K562 (cell line): Measurements from ENCODE around the gene EMILIN1. TPM values are rescaled to one million over a fixed set of nuclear protein-coding genes. Genes with fewer than 3 reads are reported as not detected.

Source experiments
- ATAC-seq: fragments of 200-7000 bp; cut with Tn5 transposase; 3 replicates; pipeline ENCODE4 v1.9.1; 2020; ENCODE audit warnings: moderate library complexity
- BruUV-seq: library from RNA; stranded (reverse); fragments of 400-500 nt; replicated peaks from 2 replicates; lab custom pipeline; 2021; lab: Mats Ljungman, UMichigan
- CTCF ChIA-PET: fragments of 300-600 bp; formaldehyde crosslinking; extraction: SDS; loops from one replicate; lab custom pipeline; 2021; ENCODE audit warnings: low intra/inter-chr PET ratio; lab: Yijun Ruan, JAX
- POLR2A ChIA-PET: fragments of 300-600, 350-650 bp; sonication (Branson Sonifier 250); formaldehyde crosslinking; extraction: SDS; loops from one replicate; lab custom pipeline; 2021; ENCODE audit warnings: antibody characterized with exemption, inconsistent platforms; lab: Yijun Ruan, JAX
- DNase-seq, 4 experiments: peaks; one replicate each; pipeline versions ENCODE4 v3.0.0 to v3.0.0-alpha.2; 2011 to 2018; ENCODE audit warnings: low spot score in 3 of 4, mixed read lengths in 3 of 4; ENCODE audit errors: extremely low read depth in 1 of 4
- FAIRE-seq: peaks from 2 replicates; lab custom pipeline; 2011; peaks lifted over from hg19 to GRCh38; lab: Jason Lieb, UNC
- H2AFZ ChIP-seq: 2 replicates; pipeline ENCODE4 v1.6.0; 2011; ENCODE audit warnings: low read depth, low read length, control low read depth, inconsistent platforms
- H3K27ac ChIP-seq: fragments of 200-600 bp; 3 replicates; pipeline ENCODE4 v1.8.0; 2011; ENCODE audit warnings: low read depth, mild to moderate bottlenecking, control low read depth, inconsistent platforms, low read length, moderate library complexity, mixed read lengths; ENCODE audit errors: extremely low read depth
- H3K27me3 ChIP-seq, 2 experiments: fragments of 300-600 bp in 1 of 2; 2 replicates in 1 of 2; 3 replicates in 1 of 2; pipeline versions ENCODE4 v1.6.0 to v1.8.0; 2011; ENCODE audit warnings: inconsistent platforms in 2 of 2, low read length in 2 of 2, mild to moderate bottlenecking in 1 of 2, mixed read lengths in 1 of 2, moderate library complexity in 1 of 2; ENCODE audit not compliant: control insufficient read depth in 2 of 2, insufficient read depth in 2 of 2
- H3K36me3 ChIP-seq: fragments of 300-600 bp; 3 replicates; pipeline ENCODE4 v1.8.0; 2011; ENCODE audit warnings: mild to moderate bottlenecking, low read length, inconsistent platforms; ENCODE audit not compliant: control insufficient read depth, insufficient read depth
- H3K4me1 ChIP-seq, 2 experiments: fragments of 200-600 bp in 1 of 2; replicated peaks in 1 of 2; 2 replicates in 1 of 2; 3 replicates in 1 of 2; pipeline versions ENCODE4 v1.5.1 to v1.8.0; 2011; ENCODE audit warnings: inconsistent platforms in 2 of 2, low read length in 2 of 2, mild to moderate bottlenecking in 1 of 2, mixed read lengths in 1 of 2, moderate library complexity in 1 of 2; ENCODE audit not compliant: control insufficient read depth in 2 of 2, insufficient read depth in 2 of 2
- H3K4me2 ChIP-seq: 2 replicates; pipeline ENCODE4 v1.6.1; 2011; ENCODE audit warnings: low read length, control low read depth, inconsistent platforms, mixed read lengths; ENCODE audit not compliant: insufficient read depth
- H3K4me3 ChIP-seq: fragments of 200-600 bp; sonication (generic), shearing (Covaris generic); 2 replicates; pipeline ENCODE4 v1.5.1; 2016; ENCODE audit warnings: control low read depth, inconsistent platforms
- H3K79me2 ChIP-seq: fragments of 200-600 bp; 3 replicates; pipeline ENCODE4 v1.8.0; 2011; ENCODE audit warnings: low read length, inconsistent platforms; ENCODE audit not compliant: control insufficient read depth, insufficient read depth
- H3K9ac ChIP-seq, 2 experiments: 2 replicates each; pipeline versions ENCODE4 v1.6.0 to v1.6.1; 2011; ENCODE audit warnings: low read depth in 2 of 2, low read length in 2 of 2, control low read depth in 1 of 2, inconsistent platforms in 1 of 2, mild to moderate bottlenecking in 1 of 2, mixed read lengths in 1 of 2; ENCODE audit not compliant: insufficient read depth in 1 of 2
- H3K9me1 ChIP-seq: one replicate; pipeline ENCODE4 v1.6.0; 2011; ENCODE audit warnings: inconsistent platforms, mild to moderate bottlenecking, low read length, moderate library complexity; ENCODE audit not compliant: control insufficient read depth, insufficient read depth
- H3K9me3 ChIP-seq: replicated peaks from 2 replicates; pipeline ENCODE4 v1.5.1; 2011; ENCODE audit warnings: low read depth, low read length, inconsistent platforms; ENCODE audit not compliant: control insufficient read depth, insufficient read depth
- H4K20me1 ChIP-seq: replicated peaks from 2 replicates; pipeline ENCODE4 v1.6.1; 2011; ENCODE audit warnings: low read length, inconsistent platforms, mixed read lengths; ENCODE audit not compliant: control insufficient read depth, insufficient read depth
- FOXJ3 ChIP-seq: sonication (generic); formaldehyde crosslinking; IDR thresholded peaks from 2 replicates; pipeline ENCODE4 v1.4.0; 2020; ENCODE audit warnings: mild to moderate bottlenecking, missing genetic modification reagents
- ZNF263 ChIP-seq: sonication (generic); formaldehyde crosslinking; IDR thresholded peaks from 2 replicates; pipeline ENCODE4 v1.8.0; 2022; ENCODE audit warnings: mild to moderate bottlenecking, missing genetic modification reagents, borderline replicate concordance
- WGBS: fragments of 100-300 bp; shearing (Covaris generic); methylation state at CpG from one replicate; pipeline ENCODE4 v1.1.6; 2016; ENCODE audit warnings: low coverage, mixed read lengths; ENCODE audit not compliant: insufficient coverage; ENCODE audit errors: missing lambda C conversion rate; 5-methylcytosine and 5-hydroxymethylcytosine counted together
- in situ Hi-C: fragments of 300-500 bp; cut with MboI; formaldehyde crosslinking; loops from 4 replicates; pipeline ENCODE4 v1.15.0; 2018; ENCODE audit warnings: inconsistent platforms, mixed read lengths
- intact Hi-C: fragments of 100-400 bp; cut with micrococcal nuclease; formaldehyde crosslinking; loops from 2 replicates; pipeline ENCODE4 v1.14.2; 2022
- polyA plus RNA-seq, 8 experiments: library from polyadenylated mRNA; depleted of rRNA in 4 of 8; stranded (reverse) in 5 of 8; unstranded in 3 of 8; fragments of >200 nt; fragmentation: Nextera tagmentation in 2 of 8; fragmentation: Illumina TruSeq in 1 of 8; extraction: Ambion mirVana in 2 of 8; extraction: Trizol in 1 of 8; gene quantifications; 2 replicates each; pipeline versions ENCODE4 v1.2.1 to v1.2.3, GENCODE V29; 2011 to 2014; ENCODE audit warnings: inconsistent platforms in 1 of 8, missing spikeins in 1 of 8
- total RNA-seq, 7 experiments: library from RNA; depleted of rRNA in 6 of 7; stranded (reverse); fragments of >200 nt in 6 of 7; fragmentation: Illumina TruSeq in 2 of 7; extraction: Trizol in 2 of 7; gene quantifications; 2 replicates each; pipeline versions ENCODE4 v1.2.1 to v1.2.3, GENCODE V29; 2011 to 2021; ENCODE audit warnings: low replicate concordance in 1 of 7
- TF ChIP-seq, protein P1 (sequence below), 3 experiments: IDR thresholded peaks in 2 of 3; conservative IDR thresholded peaks in 1 of 3; 2 replicates each; pipeline ENCODE4 v1.5.1; 2011 to 2012; ENCODE audit warnings: low read length in 3 of 3, mild to moderate bottlenecking in 3 of 3, control low read depth in 2 of 3, improper control_type of control experiment in 1 of 3, inconsistent platforms in 1 of 3, low read depth in 1 of 3, mixed read lengths in 1 of 3, moderate library complexity in 1 of 3; ENCODE audit not compliant: insufficient read depth in 2 of 3

The EMILIN1 gene
- total and polyA plus RNA-seq, 9 of the 15 experiments (the other 6 are each of a cell fraction or from before 2014, with no cell fraction given), result 0.04 to 2.7 (median 0.54) TPM; not detected in 2

- Histone ChIP-seq H3K9ac (peak overlapping the region in 1 of 2 experiments; percentile 38; a peak in 1 of 4 replicates), H3K9me1 (no peaks in the 10 kb centered on the region), H3K27me3 (no peaks in the 10 kb centered on the region), H3K4me3 (no peak overlapping the region), H3K27ac (no peak overlapping the region), H2AFZ (no peak overlapping the region), H3K36me3 (no peaks in the 10 kb centered on the region), H3K4me2 (no peak overlapping the region), H3K79me2 (no peaks in the 10 kb centered on the region), H3K4me1 (peaks cover 0 to 14% of the 10 kb centered on the region in 2 experiments; a peak in 2 of 5 replicates), H3K9me3 (no peaks in the 10 kb centered on the region), H4K20me1 (no peaks in the 10 kb centered on the region)
- BruUV-seq, result no TSS peak
- POLR2A ChIA-PET, result interaction anchor here (0.9 to 1.9 kb wide), 4 partner anchors 12 to 191 kb away, joined by 3 to 5 read pairs (median 4); partner anchors contain the start of genes ATRAID and SLC5A6
- CTCF ChIA-PET, result no interaction called here
- ATAC-seq (peak; percentile 43; the same call in 1 of the 3 replicates), FAIRE-seq (no peak), DNase-seq (no peak)
- intact Hi-C loops, result no loop called here
- peak; percentile 82 for TF ChIP-seq ZNF263 (CRISPR knock-in tag)
- TF ChIP-seq FOXJ3, result no peak
- TF ChIP-seq, protein P1, sequence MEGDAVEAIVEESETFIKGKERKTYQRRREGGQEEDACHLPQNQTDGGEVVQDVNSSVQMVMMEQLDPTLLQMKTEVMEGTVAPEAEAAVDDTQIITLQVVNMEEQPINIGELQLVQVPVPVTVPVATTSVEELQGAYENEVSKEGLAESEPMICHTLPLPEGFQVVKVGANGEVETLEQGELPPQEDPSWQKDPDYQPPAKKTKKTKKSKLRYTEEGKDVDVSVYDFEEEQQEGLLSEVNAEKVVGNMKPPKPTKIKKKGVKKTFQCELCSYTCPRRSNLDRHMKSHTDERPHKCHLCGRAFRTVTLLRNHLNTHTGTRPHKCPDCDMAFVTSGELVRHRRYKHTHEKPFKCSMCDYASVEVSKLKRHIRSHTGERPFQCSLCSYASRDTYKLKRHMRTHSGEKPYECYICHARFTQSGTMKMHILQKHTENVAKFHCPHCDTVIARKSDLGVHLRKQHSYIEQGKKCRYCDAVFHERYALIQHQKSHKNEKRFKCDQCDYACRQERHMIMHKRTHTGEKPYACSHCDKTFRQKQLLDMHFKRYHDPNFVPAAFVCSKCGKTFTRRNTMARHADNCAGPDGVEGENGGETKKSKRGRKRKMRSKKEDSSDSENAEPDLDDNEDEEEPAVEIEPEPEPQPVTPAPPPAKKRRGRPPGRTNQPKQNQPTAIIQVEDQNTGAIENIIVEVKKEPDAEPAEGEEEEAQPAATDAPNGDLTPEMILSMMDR (IDR thresholded peaks at IDR 0.05 in 2 of 3, conservative IDR thresholded peaks at IDR 0.05 in 1 of 3; ENCODE audit: insufficient read depth in 2 of 3, low read depth in 1 of 3, low read length in 3 of 3), result peak in 2 of 3 experiments; percentile 1 to 6; a peak in 1 of 6 replicates
- in situ Hi-C loops, result no loop called here
- 25% methylated on average over 5 of the region's 5 CpGs for WGBS
Measured at GRCh38 chr2:27102329-27102728, 23.9 kb downstream of the EMILIN1 start.
